ENCODE measurements around the gene NPM3.

DNA sequence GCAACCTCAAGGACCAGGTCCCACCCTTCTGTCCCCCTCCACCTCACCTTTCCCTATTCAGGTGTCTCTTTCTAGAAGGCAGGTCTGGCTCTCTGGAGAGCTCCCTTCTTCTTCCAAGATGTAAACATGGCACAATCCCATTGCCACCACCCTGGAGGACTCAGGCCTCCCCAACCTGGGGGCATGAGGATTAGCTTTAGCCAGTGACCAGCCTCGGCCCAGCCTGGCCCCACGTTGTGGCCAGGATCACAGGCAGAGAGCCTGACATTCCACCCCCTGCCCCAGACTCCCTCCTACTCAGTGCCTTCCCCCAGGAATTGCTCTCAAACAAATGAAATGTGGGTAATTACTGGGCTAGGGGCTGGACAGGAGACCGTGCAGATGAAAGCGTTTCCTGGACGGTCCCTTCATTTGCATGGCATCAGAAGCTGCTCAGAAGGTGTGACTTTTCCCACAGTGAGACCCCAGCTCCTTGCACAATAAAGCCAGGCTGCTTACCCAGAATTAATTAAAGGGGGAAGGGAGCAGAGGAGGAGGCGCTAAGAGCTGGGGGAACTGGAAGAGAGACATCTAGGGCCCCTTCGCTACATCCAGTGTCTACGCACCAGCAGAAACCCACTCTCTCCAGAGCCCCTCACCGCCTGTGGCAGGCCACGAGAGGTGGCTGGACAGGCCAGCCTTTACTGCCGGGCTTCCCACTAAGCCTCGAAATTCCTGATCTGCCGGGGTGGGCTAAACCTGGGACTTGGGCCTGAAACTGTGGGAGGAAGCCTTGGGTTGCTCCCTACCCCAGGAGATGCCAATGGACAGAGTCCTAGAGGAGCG lies 15.1 kb downstream of the NPM3 start:
- TF ChIP-seq FOXM1 (IDR thresholded peaks at IDR 0.05; ENCODE audit: low read depth) (no peak), TCF12 (IDR thresholded peaks at IDR 0.05) (no peak), SMC3 (IDR thresholded peaks at IDR 0.05; ENCODE audit: low read depth, low read length) (no peak), EP300 (IDR thresholded peaks at IDR 0.05; ENCODE audit: borderline replicate concordance in 1 of 2, low read depth in 1 of 2, low read length in 1 of 2) (no peak), POLR2AphosphoS5 (IDR thresholded peaks at IDR 0.05; ENCODE audit: low read depth, low read length) (no peak), EZH2phosphoT487 (IDR thresholded peaks at IDR 0.05; ENCODE audit: borderline replicate concordance, low read depth) (no peak), ELF1 (IDR thresholded peaks at IDR 0.05) (no peak), RCOR1 (IDR thresholded peaks at IDR 0.05; ENCODE audit: low read length) (no peak), USF2 (IDR thresholded peaks at IDR 0.05; ENCODE audit: borderline replicate concordance, low read depth, low read length) (no peak), FOSL2 (IDR thresholded peaks at IDR 0.05; ENCODE audit: borderline replicate concordance, low read depth) (no peak), REST (IDR thresholded peaks at IDR 0.05; ENCODE audit: low read depth, low read length) (no peak), NFIC (IDR thresholded peaks at IDR 0.05; ENCODE audit: borderline replicate concordance) (no peak)
- TF ChIP-seq, protein P1, sequence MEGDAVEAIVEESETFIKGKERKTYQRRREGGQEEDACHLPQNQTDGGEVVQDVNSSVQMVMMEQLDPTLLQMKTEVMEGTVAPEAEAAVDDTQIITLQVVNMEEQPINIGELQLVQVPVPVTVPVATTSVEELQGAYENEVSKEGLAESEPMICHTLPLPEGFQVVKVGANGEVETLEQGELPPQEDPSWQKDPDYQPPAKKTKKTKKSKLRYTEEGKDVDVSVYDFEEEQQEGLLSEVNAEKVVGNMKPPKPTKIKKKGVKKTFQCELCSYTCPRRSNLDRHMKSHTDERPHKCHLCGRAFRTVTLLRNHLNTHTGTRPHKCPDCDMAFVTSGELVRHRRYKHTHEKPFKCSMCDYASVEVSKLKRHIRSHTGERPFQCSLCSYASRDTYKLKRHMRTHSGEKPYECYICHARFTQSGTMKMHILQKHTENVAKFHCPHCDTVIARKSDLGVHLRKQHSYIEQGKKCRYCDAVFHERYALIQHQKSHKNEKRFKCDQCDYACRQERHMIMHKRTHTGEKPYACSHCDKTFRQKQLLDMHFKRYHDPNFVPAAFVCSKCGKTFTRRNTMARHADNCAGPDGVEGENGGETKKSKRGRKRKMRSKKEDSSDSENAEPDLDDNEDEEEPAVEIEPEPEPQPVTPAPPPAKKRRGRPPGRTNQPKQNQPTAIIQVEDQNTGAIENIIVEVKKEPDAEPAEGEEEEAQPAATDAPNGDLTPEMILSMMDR (IDR thresholded peaks at IDR 0.05): no peak
- TF ChIP-seq, protein P2, sequence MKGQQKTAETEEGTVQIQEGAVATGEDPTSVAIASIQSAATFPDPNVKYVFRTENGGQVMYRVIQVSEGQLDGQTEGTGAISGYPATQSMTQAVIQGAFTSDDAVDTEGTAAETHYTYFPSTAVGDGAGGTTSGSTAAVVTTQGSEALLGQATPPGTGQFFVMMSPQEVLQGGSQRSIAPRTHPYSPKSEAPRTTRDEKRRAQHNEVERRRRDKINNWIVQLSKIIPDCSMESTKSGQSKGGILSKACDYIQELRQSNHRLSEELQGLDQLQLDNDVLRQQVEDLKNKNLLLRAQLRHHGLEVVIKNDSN (IDR thresholded peaks at IDR 0.05; ENCODE audit: borderline replicate concordance, low read depth): no peak

Data from SK-N-SH (cell line).